ENCODE measurements around the gene CHTOP.
"Not testable (repeated sequence)": the region's sequence is repeated elsewhere in the genome, so short reads cannot be mapped to it uniquely, and the experiment has no call there.

The CHTOP gene

DNA sequence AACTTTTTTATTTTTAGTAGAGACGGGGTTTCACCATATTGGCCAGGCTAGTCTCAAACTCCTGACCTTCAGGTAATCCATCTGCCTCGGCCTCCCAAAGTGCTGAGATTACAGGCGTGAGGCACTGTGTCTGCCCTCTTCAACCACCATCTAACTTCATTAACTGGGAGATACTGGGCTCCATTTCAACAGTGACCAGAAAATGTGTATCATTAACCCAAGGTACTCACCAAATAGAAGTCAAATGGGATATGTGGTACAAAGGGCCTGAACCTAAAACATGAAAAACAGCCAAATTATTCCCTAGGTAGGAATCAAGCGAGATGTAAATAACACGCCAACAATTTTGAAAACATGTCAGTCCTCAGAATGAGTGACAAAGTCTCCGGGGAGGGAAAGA is 35.7 kb downstream of the CHTOP start:
- H3K27ac ChIP-seq: peak overlapping the region in 1 of 2 donors; percentile 85
- peak overlapping the region; percentile 92 for H3K4me3 ChIP-seq
- TF ChIP-seq, protein P1, sequence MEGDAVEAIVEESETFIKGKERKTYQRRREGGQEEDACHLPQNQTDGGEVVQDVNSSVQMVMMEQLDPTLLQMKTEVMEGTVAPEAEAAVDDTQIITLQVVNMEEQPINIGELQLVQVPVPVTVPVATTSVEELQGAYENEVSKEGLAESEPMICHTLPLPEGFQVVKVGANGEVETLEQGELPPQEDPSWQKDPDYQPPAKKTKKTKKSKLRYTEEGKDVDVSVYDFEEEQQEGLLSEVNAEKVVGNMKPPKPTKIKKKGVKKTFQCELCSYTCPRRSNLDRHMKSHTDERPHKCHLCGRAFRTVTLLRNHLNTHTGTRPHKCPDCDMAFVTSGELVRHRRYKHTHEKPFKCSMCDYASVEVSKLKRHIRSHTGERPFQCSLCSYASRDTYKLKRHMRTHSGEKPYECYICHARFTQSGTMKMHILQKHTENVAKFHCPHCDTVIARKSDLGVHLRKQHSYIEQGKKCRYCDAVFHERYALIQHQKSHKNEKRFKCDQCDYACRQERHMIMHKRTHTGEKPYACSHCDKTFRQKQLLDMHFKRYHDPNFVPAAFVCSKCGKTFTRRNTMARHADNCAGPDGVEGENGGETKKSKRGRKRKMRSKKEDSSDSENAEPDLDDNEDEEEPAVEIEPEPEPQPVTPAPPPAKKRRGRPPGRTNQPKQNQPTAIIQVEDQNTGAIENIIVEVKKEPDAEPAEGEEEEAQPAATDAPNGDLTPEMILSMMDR (IDR thresholded peaks at IDR 0.05): no peak
- DNase-seq (ENCODE audit: low spot score): no peak

- TF ChIP-seq, protein P1 (IDR thresholded peaks at IDR 0.05): no peak
- Histone ChIP-seq H3K4me3 (peak overlapping the region; percentile 92), H3K27ac (peak overlapping the region; percentile 85 to 88)
- DNase-seq (ENCODE audit: low spot score): no peak
These were observed 36.5 kb downstream of the CHTOP start for GRCh38 chr1:153670257-153670858.

- peak; percentile 99 for DNase-seq (ENCODE audit: low spot score)
- peak within 1 kb of the TSS; percentile 92 for H3K4me3 ChIP-seq
- TF ChIP-seq, protein P1 (IDR thresholded peaks at IDR 0.05): no peak
- H3K27ac ChIP-seq: peak within 1 kb of the TSS; percentile 85 to 91
These were observed 37.2 kb downstream of the CHTOP start, which contains the start of gene ILF2 for GRCh38 chr1:153670859-153671627. Gene ILF2, minus strand, starts transcription at chr1:153670993. Its CDS starts 71 bp downstream, at chr1:153670922.

GRCh38 chr1:153671628-153672353 is 37.9 kb downstream of the CHTOP start:
- DNase-seq (ENCODE audit: low spot score): not testable (repeated sequence)
- Histone ChIP-seq H3K4me3 (peak overlapping the region; percentile 68), H3K27ac (peak overlapping the region; percentile 85 to 91)

GRCh38 chr1:153673511-153673910 is 39.6 kb downstream of the CHTOP start:
- Histone ChIP-seq H3K4me3 (no peak overlapping the region), H3K27ac (no peak overlapping the region)
- DNase-seq (ENCODE audit: low spot score): no peak
- TF ChIP-seq, protein P1 (IDR thresholded peaks at IDR 0.05): no peak

DNA sequence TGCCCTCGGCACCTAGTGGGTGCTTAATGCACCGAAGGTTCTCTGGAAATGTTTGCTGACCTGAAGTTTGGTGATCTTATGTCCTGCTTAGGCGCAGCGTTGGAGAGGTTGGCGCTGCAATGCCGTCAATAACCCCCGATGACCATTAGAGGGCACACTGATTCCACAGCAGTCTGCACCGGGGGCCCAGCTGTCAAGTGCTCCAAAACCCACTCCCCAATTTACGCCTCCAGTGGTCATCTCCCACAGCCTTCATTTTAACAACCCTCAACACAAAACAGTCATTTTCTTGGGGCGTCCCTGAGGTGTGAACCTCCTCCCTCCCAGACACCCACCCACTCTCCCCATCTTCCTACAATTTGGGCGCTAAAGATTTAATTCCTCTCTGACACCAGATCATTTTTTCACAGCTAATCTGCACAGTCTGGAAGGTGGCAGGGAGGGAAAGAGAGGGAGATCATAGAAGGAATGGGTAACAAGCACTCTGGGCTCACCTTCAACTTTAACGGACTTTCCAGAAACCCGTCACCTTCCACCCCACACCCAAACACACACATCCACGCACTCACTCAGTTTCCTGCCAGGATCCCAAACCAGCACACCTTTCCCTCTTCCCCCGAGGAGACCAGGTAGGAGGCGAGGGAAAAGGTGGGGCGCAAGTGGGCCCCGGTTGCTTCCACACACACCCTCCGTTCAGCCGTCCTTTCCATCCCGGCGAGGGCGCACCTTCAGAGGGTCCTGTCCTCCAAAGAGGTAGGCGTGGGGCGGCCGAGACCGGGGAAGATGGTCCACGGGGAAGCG is 44.1 kb downstream of the CHTOP start:
- peak overlapping the region; percentile 74 to 81 for H3K27ac ChIP-seq
- peak overlapping the region; percentile 88 for H3K4me3 ChIP-seq

More for the DNA sequence above, 44.1 kb downstream of the CHTOP start:
- TF ChIP-seq, protein P1 (IDR thresholded peaks at IDR 0.05): peak; percentile 93
- DNase-seq (ENCODE audit: low spot score): no peak

Measured in coronary artery (tissue), 2 donors.